Neural progenitor cell (in vitro differentiated cells): ENCODE data around the gene SMARCC2.
A peak's percentile ranks its signal among the peaks of the same experiment; 100 is the strongest.

Experiments used
- CTCF ChIP-seq: fragments of 200-600 bp; sonication (generic); IDR thresholded peaks from 2 replicates; pipeline ENCODE4 v1.5.1; 2017; ENCODE audit warnings: antibody characterized with exemption, mild to moderate bottlenecking
- EZH2 ChIP-seq: fragments of 200-600 bp; sonication (generic); IDR thresholded peaks from 2 replicates; pipeline ENCODE4 v1.6.1; 2017; ENCODE audit warnings: antibody characterized with exemption, mild to moderate bottlenecking, moderate library complexity
- EZH2phosphoT487 ChIP-seq: fragments of 200-600 bp; sonication (generic); IDR thresholded peaks from 2 replicates; pipeline ENCODE4 v1.6.1; 2017; ENCODE audit warnings: antibody characterized with exemption

- peak; percentile 60 for TF ChIP-seq CTCF
- TF ChIP-seq EZH2phosphoT487: no peak
- TF ChIP-seq EZH2: no peak
Measured at GRCh38 chr12:56117778-56118687, 71.2 kb downstream of the SMARCC2 start, which contains the start of gene ZC3H10.
